DND-41 (cell line): Measurements from ENCODE around the gene MAP7.
"Not testable (repeated sequence)": the region's sequence is repeated elsewhere in the genome, so short reads cannot be mapped to it uniquely, and the experiment has no call there.

ENCODE experiments used
- ATAC-seq: fragments of 200-7000 bp; cut with Tn5 transposase; 3 replicates; pipeline ENCODE4 v1.9.1; 2021; ENCODE audit warnings: low read depth; ENCODE audit not compliant: insufficient read depth
- DNase-seq: peaks from one replicate; pipeline ENCODE4 v3.0.0-alpha.2; 2020
- H2AFZ ChIP-seq: 2 replicates; pipeline ENCODE4 v1.6.0; 2012; ENCODE audit warnings: low read depth, low read length
- H3K27ac ChIP-seq: 2 replicates; pipeline ENCODE4 v1.5.1; 2012; ENCODE audit warnings: low read length, inconsistent platforms
- H3K27me3 ChIP-seq: fragments of 200-600 bp; sonication (generic); 2 replicates; pipeline ENCODE4 v1.6.0; 2012; ENCODE audit warnings: low read length, mild to moderate bottlenecking, inconsistent platforms; ENCODE audit not compliant: insufficient read depth, poor library complexity
- H3K36me3 ChIP-seq: 2 replicates; pipeline ENCODE4 v1.5.1; 2012; ENCODE audit warnings: low read length, inconsistent platforms; ENCODE audit not compliant: insufficient read depth
- H3K4me1 ChIP-seq: 2 replicates; pipeline ENCODE4 v1.5.1; 2012; ENCODE audit warnings: mild to moderate bottlenecking, low read length; ENCODE audit not compliant: insufficient read depth
- H3K4me2 ChIP-seq: 2 replicates; pipeline ENCODE4 v1.6.0; 2012; ENCODE audit warnings: mild to moderate bottlenecking, moderate library complexity, low read length, inconsistent platforms; ENCODE audit not compliant: insufficient read depth
- H3K4me3 ChIP-seq, 2 experiments: fragments of 200-600 bp in 1 of 2; shearing (Covaris generic) in 1 of 2; 2 replicates each; pipeline ENCODE4 v1.5.1; 2012 to 2016; ENCODE audit warnings: inconsistent platforms in 2 of 2, low read length in 2 of 2, mild to moderate bottlenecking in 2 of 2, low read depth in 1 of 2, moderate library complexity in 1 of 2
- H3K79me2 ChIP-seq: 2 replicates; pipeline ENCODE4 v1.6.0; 2012; ENCODE audit warnings: low read length, inconsistent platforms; ENCODE audit not compliant: insufficient read depth
- H3K9ac ChIP-seq: 2 replicates; pipeline ENCODE4 v1.6.0; 2012; ENCODE audit warnings: low read depth, mild to moderate bottlenecking, inconsistent platforms, low read length, moderate library complexity
- H3K9me3 ChIP-seq: 2 replicates; pipeline ENCODE4 v1.5.1; 2012; ENCODE audit warnings: low read length, moderate library complexity, mild to moderate bottlenecking, inconsistent platforms; ENCODE audit not compliant: insufficient read depth, severe bottlenecking
- H4K20me1 ChIP-seq: 2 replicates; pipeline ENCODE4 v1.6.0; 2012; ENCODE audit warnings: low read length; ENCODE audit not compliant: insufficient read depth
- CTCF ChIP-seq: IDR thresholded peaks from 2 replicates; pipeline ENCODE4 v1.5.1; 2012; ENCODE audit warnings: borderline replicate concordance, low read length, moderate library complexity, mild to moderate bottlenecking; ENCODE audit not compliant: poor library complexity, severe bottlenecking; ENCODE audit errors: extremely low read depth
- EZH2 ChIP-seq: IDR thresholded peaks from 3 replicates; pipeline ENCODE4 v1.6.1; 2012; ENCODE audit warnings: borderline replicate concordance, low read depth, mild to moderate bottlenecking, moderate library complexity, low read length, inconsistent platforms; ENCODE audit not compliant: severe bottlenecking

Gene MAP7

GRCh38 chr6:136491754-136492153, 58.5 kb downstream of the MAP7 start:
- peaks cover 13% of the 10 kb centered on the region for H3K27me3 ChIP-seq
- H3K4me1 ChIP-seq: no peaks in the 10 kb centered on the region
- H3K4me2 ChIP-seq: no peak overlapping the region
- H3K27ac ChIP-seq: no peak overlapping the region
- H4K20me1 ChIP-seq: no peaks in the 10 kb centered on the region
- H3K9ac ChIP-seq: no peak overlapping the region
- H3K79me2 ChIP-seq: no peaks in the 10 kb centered on the region
- no peak for DNase-seq
- ATAC-seq: no peak
- no peaks in the 10 kb centered on the region for H3K9me3 ChIP-seq
- no peaks in the 10 kb centered on the region for H3K36me3 ChIP-seq
- H3K4me3 ChIP-seq: no peak overlapping the region
- TF ChIP-seq EZH2: no peak
- no peak for TF ChIP-seq CTCF
- no peak overlapping the region for H2AFZ ChIP-seq

GRCh38 chr6:136491251-136491650, 59.0 kb downstream of the MAP7 start:
- ATAC-seq (no peak), DNase-seq (no peak)
- H2AFZ ChIP-seq: no peak overlapping the region
- no peak overlapping the region for H3K27ac ChIP-seq
- H3K36me3 ChIP-seq: no peaks in the 10 kb centered on the region
- H3K79me2 ChIP-seq: no peaks in the 10 kb centered on the region
- TF ChIP-seq EZH2: no peak
- no peak for TF ChIP-seq CTCF
- peaks cover 13% of the 10 kb centered on the region for H3K27me3 ChIP-seq
- no peak overlapping the region for H3K4me3 ChIP-seq
- no peaks in the 10 kb centered on the region for H3K4me1 ChIP-seq
- no peaks in the 10 kb centered on the region for H4K20me1 ChIP-seq
- no peak overlapping the region for H3K9ac ChIP-seq
- H3K9me3 ChIP-seq: no peaks in the 10 kb centered on the region
- no peak overlapping the region for H3K4me2 ChIP-seq

- not testable (repeated sequence) for H3K4me3 ChIP-seq, H3K27me3 ChIP-seq, H3K36me3 ChIP-seq, H3K9me3 ChIP-seq, H3K4me1 ChIP-seq, H3K79me2 ChIP-seq, H4K20me1 ChIP-seq, DNase-seq, H3K4me2 ChIP-seq, H3K27ac ChIP-seq, H2AFZ ChIP-seq, H3K9ac ChIP-seq, ATAC-seq
Observed at GRCh38 chr6:136489689-136490033, 60.6 kb downstream of the MAP7 start.

- no peaks in the 10 kb centered on the region for H3K36me3 ChIP-seq
- DNase-seq (no peak), ATAC-seq (no peak)
- no peak overlapping the region for H3K9ac ChIP-seq
- H3K9me3 ChIP-seq: no peaks in the 10 kb centered on the region
- peaks cover 10% of the 10 kb centered on the region for H3K27me3 ChIP-seq
- no peaks in the 10 kb centered on the region for H3K4me1 ChIP-seq
- no peak for TF ChIP-seq EZH2
- TF ChIP-seq CTCF: no peak
- no peak overlapping the region for H3K4me3 ChIP-seq
- H3K79me2 ChIP-seq: no peaks in the 10 kb centered on the region
- no peak overlapping the region for H3K27ac ChIP-seq
- no peak overlapping the region for H2AFZ ChIP-seq
- no peaks in the 10 kb centered on the region for H4K20me1 ChIP-seq
- H3K4me2 ChIP-seq: no peak overlapping the region
Observed at GRCh38 chr6:136487759-136488425, 62.3 kb downstream of the MAP7 start.
